Upper lobe of left lung (tissue), 4 donors: Measurements from ENCODE around the gene CSNK1G1.

Source experiments
- EP300 ChIP-seq, 4 donors: sonication (generic); formaldehyde crosslinking; IDR thresholded peaks; one replicate each; pipeline ENCODE4 v1.5.1; 2017; ENCODE audit warnings: antibody characterized with exemption in 4 of 4, control low read depth in 2 of 4
- POLR2A ChIP-seq, 4 donors: fragments of 450-650 bp; IDR thresholded peaks; one replicate each; pipeline ENCODE4 v1.5.1; 2016 to 2017; ENCODE audit warnings: antibody characterized with exemption in 4 of 4, mild to moderate bottlenecking in 2 of 4
- POLR2AphosphoS5 ChIP-seq, 2 donors: sonication (generic); formaldehyde crosslinking; IDR thresholded peaks; one replicate each; pipeline ENCODE4 v1.5.1; 2017; ENCODE audit warnings: antibody characterized with exemption in 2 of 2
- TF ChIP-seq, protein P1 (sequence below), 6 experiments: fragments of 450-650 bp in 4 of 6; fragments of 200-600 bp in 2 of 6; sonication (generic) in 2 of 6; IDR thresholded peaks; one replicate each; pipeline ENCODE4 v1.5.1; 2016 to 2019; ENCODE audit warnings: antibody characterized with exemption in 6 of 6

GRCh38 chr15:64136347-64136746, 219.6 kb downstream of the CSNK1G1 start:
- TF ChIP-seq, protein P1, sequence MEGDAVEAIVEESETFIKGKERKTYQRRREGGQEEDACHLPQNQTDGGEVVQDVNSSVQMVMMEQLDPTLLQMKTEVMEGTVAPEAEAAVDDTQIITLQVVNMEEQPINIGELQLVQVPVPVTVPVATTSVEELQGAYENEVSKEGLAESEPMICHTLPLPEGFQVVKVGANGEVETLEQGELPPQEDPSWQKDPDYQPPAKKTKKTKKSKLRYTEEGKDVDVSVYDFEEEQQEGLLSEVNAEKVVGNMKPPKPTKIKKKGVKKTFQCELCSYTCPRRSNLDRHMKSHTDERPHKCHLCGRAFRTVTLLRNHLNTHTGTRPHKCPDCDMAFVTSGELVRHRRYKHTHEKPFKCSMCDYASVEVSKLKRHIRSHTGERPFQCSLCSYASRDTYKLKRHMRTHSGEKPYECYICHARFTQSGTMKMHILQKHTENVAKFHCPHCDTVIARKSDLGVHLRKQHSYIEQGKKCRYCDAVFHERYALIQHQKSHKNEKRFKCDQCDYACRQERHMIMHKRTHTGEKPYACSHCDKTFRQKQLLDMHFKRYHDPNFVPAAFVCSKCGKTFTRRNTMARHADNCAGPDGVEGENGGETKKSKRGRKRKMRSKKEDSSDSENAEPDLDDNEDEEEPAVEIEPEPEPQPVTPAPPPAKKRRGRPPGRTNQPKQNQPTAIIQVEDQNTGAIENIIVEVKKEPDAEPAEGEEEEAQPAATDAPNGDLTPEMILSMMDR (IDR thresholded peaks at IDR 0.05) = no peak
- TF ChIP-seq POLR2A (IDR thresholded peaks at IDR 0.05) = no peak
- TF ChIP-seq POLR2AphosphoS5 (IDR thresholded peaks at IDR 0.05) = no peak
- TF ChIP-seq EP300 (IDR thresholded peaks at IDR 0.05) = no peak
